ENCODE data around the gene SLC39A3.

The SLC39A3 gene

DNA sequence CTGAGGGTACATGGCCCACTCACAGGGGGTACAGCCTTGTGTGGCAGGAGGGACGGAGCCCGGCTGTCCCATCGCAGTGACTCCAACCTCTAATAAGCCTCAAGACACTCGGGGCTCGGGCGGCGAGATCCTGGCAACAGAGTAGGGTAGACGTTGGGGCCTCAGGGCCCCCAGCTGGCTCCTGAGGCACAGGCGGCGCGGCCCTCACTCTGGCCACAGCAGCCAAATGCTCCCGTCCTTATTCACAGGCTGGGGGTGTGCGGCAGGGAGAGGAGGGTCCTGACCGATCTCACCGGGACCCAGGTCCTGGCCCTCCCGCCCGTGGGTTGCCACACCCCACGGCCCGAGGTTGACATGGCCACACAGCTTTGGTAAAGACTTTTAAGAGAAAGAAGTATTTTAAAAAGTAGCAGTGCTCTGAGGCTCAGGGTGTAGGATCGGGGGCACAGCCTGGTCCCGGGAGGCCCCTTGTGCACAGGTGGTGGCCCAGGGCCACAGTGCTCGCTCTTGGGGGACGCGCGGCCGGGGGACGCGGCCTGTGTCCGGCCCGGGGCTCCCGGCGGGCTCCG, 7.6 kb downstream of the SLC39A3 start:
- H3K4me3 ChIP-seq (ENCODE audit: low read length) = no peak overlapping the region
- no peak overlapping the region for H3K9ac ChIP-seq (ENCODE audit: low read length)
- peaks cover 1% of the 10 kb centered on the region for H3K27me3 ChIP-seq (ENCODE audit: control insufficient read depth, insufficient read depth, low read length)
- H3K4me1 ChIP-seq (ENCODE audit: control insufficient read depth, insufficient read depth, low read length) = no peaks in the 10 kb centered on the region
- H3K27ac ChIP-seq (ENCODE audit: low read depth, low read length) = no peak overlapping the region
- peaks cover 7% of the 10 kb centered on the region for H3K36me3 ChIP-seq (ENCODE audit: control insufficient read depth, insufficient read depth, low read length)

DNA sequence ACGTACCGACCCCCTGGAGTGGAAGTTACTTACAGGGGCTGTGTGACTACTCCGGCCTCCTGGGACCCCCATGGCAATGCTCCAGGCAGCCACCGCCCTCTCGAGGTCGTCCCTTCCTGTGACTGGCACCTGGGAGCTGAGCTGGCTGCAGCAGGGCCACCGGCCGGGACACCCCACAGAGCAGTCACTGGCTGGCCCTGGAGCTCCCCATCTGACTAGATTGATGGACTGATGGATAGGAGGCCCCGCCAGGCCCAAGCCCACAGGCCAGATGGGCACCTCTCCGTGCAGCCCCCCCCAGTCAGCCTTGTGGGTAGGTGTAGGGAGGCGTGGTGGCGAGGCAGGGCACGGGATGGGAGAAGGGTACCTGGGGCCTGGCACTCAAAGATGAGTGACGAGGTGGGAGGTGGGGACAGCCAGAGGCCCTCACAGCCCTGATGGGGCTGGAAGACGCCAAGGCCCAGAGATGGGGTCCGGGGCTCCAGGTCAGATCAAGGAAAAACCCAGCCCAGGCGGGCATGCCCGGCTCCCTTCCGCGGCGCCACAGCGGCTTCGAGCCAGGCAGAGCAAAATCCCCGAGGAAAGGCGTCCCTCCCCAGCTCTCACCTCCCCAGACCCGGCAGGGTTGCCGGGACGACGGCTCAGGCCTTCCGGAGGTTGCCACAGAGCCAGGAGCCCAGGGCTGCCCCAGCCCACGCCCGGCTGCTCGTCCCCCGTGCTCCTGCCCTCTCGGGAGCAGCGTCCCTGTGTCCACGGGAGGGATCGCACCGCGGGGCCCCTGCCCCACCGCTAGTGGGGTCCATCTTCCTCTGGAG, 8.4 kb downstream of the SLC39A3 start:
- H3K27me3 ChIP-seq (ENCODE audit: control insufficient read depth, insufficient read depth, low read length) = peaks cover 8% of the 10 kb centered on the region
- no peak overlapping the region for H3K9ac ChIP-seq (ENCODE audit: low read length)
- no peak overlapping the region for H3K4me3 ChIP-seq (ENCODE audit: low read length)
- H3K27ac ChIP-seq (ENCODE audit: low read depth, low read length) = no peak overlapping the region
- H3K36me3 ChIP-seq (ENCODE audit: control insufficient read depth, insufficient read depth, low read length) = peaks cover 4% of the 10 kb centered on the region
- no peaks in the 10 kb centered on the region for H3K4me1 ChIP-seq (ENCODE audit: control insufficient read depth, insufficient read depth, low read length)

DNA sequence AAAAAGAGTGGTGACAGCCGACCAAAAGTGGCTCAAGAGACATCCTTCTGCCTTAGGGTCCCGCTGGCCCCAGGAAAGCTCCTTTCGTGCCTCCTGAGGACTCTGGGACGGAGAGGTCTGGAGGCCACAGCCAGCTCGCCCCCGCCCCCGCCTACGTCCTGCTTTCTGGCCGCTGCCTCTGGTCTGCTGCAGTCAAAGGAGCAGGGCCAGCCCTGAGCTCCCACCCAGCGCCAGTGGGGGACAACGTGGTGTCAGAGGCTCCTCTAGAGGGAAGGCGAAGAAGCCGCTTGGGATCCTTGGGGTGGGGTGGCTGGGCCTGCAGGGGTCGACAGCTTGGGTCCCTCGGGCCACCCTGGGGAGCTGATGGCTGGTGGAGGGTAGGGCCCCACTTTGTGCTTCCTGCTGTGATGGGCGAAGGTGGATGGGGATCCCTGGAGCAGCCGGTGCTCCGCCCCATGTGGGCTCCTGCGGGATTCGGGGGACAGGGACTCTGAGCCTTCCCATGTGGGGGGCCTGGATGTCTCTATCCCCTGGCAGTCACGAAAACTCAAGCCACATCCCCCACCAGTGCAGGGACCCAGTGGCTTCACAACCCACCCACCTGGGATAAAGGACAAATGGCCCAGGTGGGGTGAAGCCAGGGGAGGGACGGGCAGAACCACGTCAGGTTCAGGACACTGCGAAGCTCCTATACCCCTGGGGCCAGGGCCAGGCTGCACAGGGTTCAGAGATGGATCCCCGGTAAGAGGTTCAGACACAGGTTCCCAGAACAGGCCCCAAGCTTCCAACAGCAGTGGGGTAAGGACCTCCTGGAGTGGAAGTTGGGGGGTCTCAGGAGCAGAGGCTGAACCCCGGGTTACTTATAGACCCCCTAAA, 9.6 kb downstream of the SLC39A3 start:
- H3K36me3 ChIP-seq (ENCODE audit: control insufficient read depth, insufficient read depth, low read length) = no peaks in the 10 kb centered on the region
- H3K27me3 ChIP-seq (ENCODE audit: control insufficient read depth, insufficient read depth, low read length) = peaks cover 8% of the 10 kb centered on the region
- no peak overlapping the region for H3K4me3 ChIP-seq (ENCODE audit: low read length)
- H3K4me1 ChIP-seq (ENCODE audit: control insufficient read depth, insufficient read depth, low read length) = no peaks in the 10 kb centered on the region
- no peak overlapping the region for H3K9ac ChIP-seq (ENCODE audit: low read length)
- no peak overlapping the region for H3K27ac ChIP-seq (ENCODE audit: low read depth, low read length)

DNA sequence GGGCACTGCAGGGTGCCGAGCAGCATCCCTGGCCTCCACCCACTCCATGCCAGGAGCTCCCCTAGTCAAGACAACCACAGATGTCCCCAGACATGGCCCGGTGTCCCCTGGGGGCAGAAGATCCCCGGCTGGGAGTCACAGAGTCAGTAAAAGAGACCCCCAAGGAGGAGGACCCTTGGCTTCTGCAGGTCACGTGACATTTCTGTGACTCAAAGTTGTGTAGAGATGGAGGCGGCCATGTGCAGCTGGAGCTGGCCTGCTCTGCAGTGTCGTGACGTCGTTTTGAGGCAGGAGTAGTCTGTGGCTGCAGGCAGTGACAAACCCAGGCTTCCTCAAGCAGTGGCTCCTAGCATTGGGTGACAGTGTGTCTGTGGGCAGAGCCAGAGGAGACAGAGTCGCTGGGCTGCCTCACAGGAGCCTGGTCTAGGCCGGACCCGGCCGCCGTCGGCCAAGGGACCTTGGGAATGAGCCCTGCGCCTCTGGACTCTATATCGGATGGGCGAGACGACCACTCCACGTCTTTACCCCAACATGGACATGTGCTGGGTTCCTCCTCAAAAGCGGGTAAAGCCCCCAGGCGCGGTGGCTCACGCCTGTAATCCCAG, 10.9 kb downstream of the SLC39A3 start:
- no peak overlapping the region for H3K27ac ChIP-seq (ENCODE audit: low read depth, low read length)
- no peak overlapping the region for H3K9ac ChIP-seq (ENCODE audit: low read length)
- H3K4me1 ChIP-seq (ENCODE audit: control insufficient read depth, insufficient read depth, low read length) = no peaks in the 10 kb centered on the region
- H3K27me3 ChIP-seq (ENCODE audit: control insufficient read depth, insufficient read depth, low read length) = peaks cover 8% of the 10 kb centered on the region
- H3K36me3 ChIP-seq (ENCODE audit: control insufficient read depth, insufficient read depth, low read length) = no peaks in the 10 kb centered on the region
- H3K4me3 ChIP-seq (ENCODE audit: low read length) = no peak overlapping the region

DNA sequence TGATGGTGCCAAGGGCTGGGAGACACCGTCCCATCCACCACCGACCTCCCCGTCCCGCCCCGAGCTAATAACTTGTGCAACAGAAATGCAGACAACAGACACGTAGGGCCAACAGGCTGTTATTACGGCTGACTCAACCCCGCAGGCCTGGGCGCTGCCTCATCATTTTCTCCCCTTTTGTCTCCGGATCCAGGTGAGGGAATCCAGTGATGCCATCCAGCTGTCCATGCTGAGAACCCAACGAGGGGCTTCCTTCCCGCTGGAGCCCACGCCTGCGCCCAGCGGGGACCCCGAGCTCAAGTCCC, 12.2 kb downstream of the SLC39A3 start:
- no peaks in the 10 kb centered on the region for H3K36me3 ChIP-seq (ENCODE audit: control insufficient read depth, insufficient read depth, low read length)
- H3K4me1 ChIP-seq (ENCODE audit: control insufficient read depth, insufficient read depth, low read length) = peaks cover 5% of the 10 kb centered on the region
- H3K27ac ChIP-seq (ENCODE audit: low read depth, low read length) = no peak overlapping the region
- no peak overlapping the region for H3K4me3 ChIP-seq (ENCODE audit: low read length)
- H3K9ac ChIP-seq (ENCODE audit: low read length) = no peak overlapping the region
- H3K27me3 ChIP-seq (ENCODE audit: control insufficient read depth, insufficient read depth, low read length) = peaks cover 13% of the 10 kb centered on the region

DNA sequence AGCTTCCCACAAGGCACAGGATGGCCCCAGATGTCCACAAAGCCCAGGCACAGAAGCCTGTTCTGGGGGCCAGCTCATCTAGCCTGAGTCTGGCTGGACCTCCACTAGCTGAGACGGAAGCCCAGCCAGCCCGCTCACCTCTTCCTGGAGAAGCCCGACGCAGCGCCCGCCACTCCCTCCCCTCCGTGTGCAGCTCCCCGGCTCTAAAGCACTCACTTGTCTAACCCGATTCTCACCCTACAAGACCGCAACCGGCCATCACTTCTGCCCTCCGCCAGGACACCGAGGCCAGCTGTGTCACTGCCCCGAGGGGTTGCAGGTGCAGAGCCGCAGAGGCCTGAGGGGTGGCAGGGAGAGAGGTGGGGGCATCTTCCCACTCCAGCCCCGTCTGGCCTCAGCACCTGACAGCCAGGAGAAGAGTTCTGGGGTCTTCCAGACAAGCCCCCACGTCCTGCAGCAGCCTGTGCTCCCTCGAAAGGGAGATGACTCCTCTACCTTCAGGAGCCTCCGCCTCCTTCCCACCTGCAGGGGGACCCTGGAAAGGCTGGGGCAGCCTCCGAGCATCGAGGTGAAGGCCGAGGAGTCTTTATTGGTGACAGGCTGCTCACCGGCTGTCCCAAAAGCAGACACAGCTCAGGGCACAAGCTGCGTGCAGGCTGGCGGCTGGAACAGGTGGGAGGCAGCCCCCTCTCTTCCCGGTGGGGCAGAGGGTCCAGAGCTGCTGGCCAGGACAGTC, 12.7 kb downstream of the SLC39A3 start:
- Histone ChIP-seq H3K27ac (ENCODE audit: low read depth, low read length) (no peak overlapping the region), H3K9ac (ENCODE audit: low read length) (no peak overlapping the region), H3K36me3 (ENCODE audit: control insufficient read depth, insufficient read depth, low read length) (no peaks in the 10 kb centered on the region), H3K4me1 (ENCODE audit: control insufficient read depth, insufficient read depth, low read length) (peaks cover 5% of the 10 kb centered on the region), H3K27me3 (ENCODE audit: control insufficient read depth, insufficient read depth, low read length) (peaks cover 16% of the 10 kb centered on the region), H3K4me3 (ENCODE audit: low read length) (no peak overlapping the region)

DNA sequence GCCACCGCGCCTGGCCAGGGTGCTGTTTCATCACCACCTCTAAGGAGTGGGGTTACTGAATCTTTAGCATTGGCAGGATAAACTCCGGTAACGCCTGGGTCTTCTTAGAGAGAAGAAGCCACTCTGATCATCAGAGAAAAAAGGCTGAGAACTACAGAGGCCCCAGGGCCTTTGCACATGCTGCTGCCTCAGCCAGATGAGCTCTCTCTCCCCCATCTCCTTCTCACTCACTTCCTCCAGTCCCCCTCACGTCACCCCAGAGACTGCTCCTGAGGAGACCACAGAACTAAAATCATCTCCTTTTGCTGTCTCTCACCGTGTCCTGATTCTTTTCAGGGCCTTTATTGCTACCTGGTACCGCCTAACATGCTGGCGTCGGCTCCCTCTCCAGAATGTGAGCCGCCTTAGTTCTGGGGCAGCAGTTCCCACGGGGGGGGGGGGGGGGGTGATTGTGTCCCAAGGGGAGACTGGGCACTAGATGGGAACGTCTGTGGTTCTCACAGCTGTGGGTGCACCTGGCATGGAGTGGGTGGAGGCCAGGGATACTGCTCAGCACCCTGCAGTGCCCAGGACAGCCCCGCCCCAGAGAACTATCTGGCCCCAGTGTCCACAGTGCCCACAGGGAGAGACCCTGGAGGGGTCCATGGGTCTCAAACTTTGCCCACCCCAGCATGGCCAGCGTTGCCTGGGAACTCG, 13.5 kb downstream of the SLC39A3 start:
- Histone ChIP-seq H3K36me3 (ENCODE audit: control insufficient read depth, insufficient read depth, low read length) (no peaks in the 10 kb centered on the region), H3K4me3 (ENCODE audit: low read length) (no peak overlapping the region), H3K27ac (ENCODE audit: low read depth, low read length) (no peak overlapping the region), H3K27me3 (ENCODE audit: control insufficient read depth, insufficient read depth, low read length) (peaks cover 22% of the 10 kb centered on the region), H3K9ac (ENCODE audit: low read length) (no peak overlapping the region), H3K4me1 (ENCODE audit: control insufficient read depth, insufficient read depth, low read length) (peaks cover 5% of the 10 kb centered on the region)

DNA sequence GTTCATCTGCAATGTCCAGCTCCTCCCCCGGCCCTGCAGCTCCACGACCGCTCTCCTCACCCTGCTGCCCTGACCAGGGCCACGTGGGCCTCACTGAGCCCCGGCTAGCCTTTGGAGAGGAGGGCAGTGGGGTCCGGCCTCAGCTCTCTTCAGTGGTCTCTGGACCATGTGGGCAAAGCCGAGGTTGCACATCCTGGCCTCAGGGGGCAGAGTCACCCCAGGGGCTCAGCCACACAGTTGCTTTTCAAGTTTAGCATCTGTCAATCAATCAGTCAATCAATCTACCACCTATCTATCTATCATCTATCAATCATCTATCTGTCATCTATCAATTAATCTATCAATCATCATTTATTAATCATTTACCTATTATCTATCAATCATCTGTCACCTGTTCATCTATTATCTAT, 15.7 kb downstream of the SLC39A3 start:
- Histone ChIP-seq H3K9ac (ENCODE audit: low read length) (no peak overlapping the region), H3K27ac (ENCODE audit: low read depth, low read length) (no peak overlapping the region), H3K4me1 (ENCODE audit: control insufficient read depth, insufficient read depth, low read length) (peaks cover 5% of the 10 kb centered on the region), H3K36me3 (ENCODE audit: control insufficient read depth, insufficient read depth, low read length) (no peaks in the 10 kb centered on the region), H3K4me3 (ENCODE audit: low read length) (no peak overlapping the region), H3K27me3 (ENCODE audit: control insufficient read depth, insufficient read depth, low read length) (peaks cover 31% of the 10 kb centered on the region)

DNA sequence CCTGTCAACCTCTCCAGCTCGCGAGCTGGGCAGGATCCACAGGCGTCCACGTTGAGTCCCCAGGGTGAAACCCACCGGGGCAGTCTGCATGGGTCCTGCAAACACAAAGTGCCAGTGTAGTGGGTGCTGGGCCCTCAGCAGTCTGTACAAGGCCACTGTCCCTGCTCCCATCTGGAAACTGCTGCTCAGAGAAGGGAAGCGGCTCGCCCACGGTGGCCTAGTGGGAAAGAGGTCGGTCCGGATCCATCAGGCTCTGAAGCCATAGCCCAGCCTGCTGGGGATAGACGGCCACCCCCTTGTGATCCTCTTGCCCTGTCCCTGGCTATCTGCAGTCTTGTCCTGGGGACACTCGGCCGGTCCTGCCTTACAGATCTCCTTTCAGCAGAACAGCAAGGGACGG, 16.1 kb downstream of the SLC39A3 start:
- Histone ChIP-seq H3K4me3 (ENCODE audit: low read length) (no peak overlapping the region), H3K27ac (ENCODE audit: low read depth, low read length) (peak overlapping the region; percentile 14), H3K27me3 (ENCODE audit: control insufficient read depth, insufficient read depth, low read length) (peaks cover 31% of the 10 kb centered on the region), H3K4me1 (ENCODE audit: control insufficient read depth, insufficient read depth, low read length) (peaks cover 5% of the 10 kb centered on the region), H3K36me3 (ENCODE audit: control insufficient read depth, insufficient read depth, low read length) (no peaks in the 10 kb centered on the region), H3K9ac (ENCODE audit: low read length) (no peak overlapping the region)

DNA sequence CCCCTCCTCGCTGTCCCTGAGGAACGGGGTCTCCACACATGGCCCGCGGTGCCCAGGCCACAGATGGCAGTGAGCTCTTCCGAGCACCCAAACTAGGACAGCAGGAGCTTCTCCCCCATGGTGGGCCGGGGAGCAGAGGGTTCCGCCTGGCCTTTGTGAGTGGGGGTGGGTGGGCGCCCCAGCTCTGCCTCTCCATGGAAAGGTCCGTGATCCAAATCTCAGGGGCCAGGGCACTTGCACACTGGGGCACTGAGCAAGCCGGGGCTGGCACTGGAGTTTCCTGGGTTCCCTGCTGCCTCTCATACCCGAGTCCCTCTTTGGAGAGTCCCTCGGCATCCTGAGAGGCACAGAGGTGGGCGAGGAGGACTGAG, 16.5 kb downstream of the SLC39A3 start:
- Histone ChIP-seq H3K4me1 (ENCODE audit: control insufficient read depth, insufficient read depth, low read length) (peaks cover 5% of the 10 kb centered on the region), H3K9ac (ENCODE audit: low read length) (no peak overlapping the region), H3K27ac (ENCODE audit: low read depth, low read length) (peak overlapping the region; percentile 14), H3K36me3 (ENCODE audit: control insufficient read depth, insufficient read depth, low read length) (no peaks in the 10 kb centered on the region), H3K27me3 (ENCODE audit: control insufficient read depth, insufficient read depth, low read length) (peaks cover 31% of the 10 kb centered on the region), H3K4me3 (ENCODE audit: low read length) (no peak overlapping the region)

DNA sequence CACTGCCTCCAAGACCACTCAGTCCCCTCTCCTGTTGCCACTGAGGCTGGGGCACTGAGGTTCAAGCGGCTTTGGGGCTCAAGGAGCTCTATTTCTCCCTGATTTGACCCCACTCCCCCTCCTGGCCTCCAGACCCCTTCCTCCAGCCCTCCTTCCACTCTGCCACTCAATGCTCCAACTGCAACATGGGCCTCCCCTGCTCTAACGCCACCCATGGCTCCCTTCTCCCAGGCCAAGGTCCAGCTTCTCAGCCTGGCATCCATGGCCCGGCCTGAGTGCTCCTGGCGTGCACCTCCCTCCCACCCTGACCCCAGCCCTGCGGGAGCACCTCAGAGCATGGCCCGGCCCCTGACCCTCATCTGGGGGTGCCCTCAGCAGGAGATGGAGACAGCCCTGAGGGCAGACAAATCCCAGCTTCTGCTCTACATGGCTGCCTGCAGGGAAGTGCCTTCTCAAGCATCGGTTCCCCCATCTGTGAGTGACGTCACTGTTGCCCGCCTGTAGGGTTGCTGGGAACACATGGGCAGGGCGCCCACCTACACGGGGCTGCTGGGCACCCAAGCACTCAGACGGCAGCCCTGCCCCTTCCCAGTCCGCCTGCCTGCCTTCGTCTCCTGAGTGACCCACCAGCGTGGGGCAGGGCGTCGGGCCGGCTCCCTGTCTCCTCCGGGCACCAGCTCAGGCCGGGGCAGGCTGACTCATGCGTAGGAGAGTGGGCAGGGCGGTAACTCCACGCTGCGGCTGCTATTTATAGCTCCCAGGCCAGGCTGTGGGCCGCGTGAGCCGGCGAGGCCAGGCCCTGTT, 17.1 kb downstream of the SLC39A3 start:
- Histone ChIP-seq H3K4me3 (ENCODE audit: low read length) (no peak overlapping the region), H3K27me3 (ENCODE audit: control insufficient read depth, insufficient read depth, low read length) (peaks cover 31% of the 10 kb centered on the region), H3K36me3 (ENCODE audit: control insufficient read depth, insufficient read depth, low read length) (no peaks in the 10 kb centered on the region), H3K27ac (ENCODE audit: low read depth, low read length) (peak overlapping the region; percentile 14), H3K9ac (ENCODE audit: low read length) (no peak overlapping the region), H3K4me1 (ENCODE audit: control insufficient read depth, insufficient read depth, low read length) (peaks cover 5% of the 10 kb centered on the region)

Data from rectal smooth muscle tissue (tissue), 1 donor.